Pancreas (tissue), 10 donors: Measurements from ENCODE around the gene ARV1. TPM values are rescaled to one million over a fixed set of nuclear protein-coding genes. Genes with fewer than 3 reads are reported as not detected.
"Not testable (repeated sequence)": the region's sequence is repeated elsewhere in the genome, so short reads cannot be mapped to it uniquely, and the experiment has no call there.

ENCODE experiments used
- ATAC-seq, 4 donors: fragments of 200-7000 bp; cut with Tn5 transposase; one replicate each; pipeline versions ENCODE4 v1.8.0 to v1.9.1; 2020; ENCODE audit warnings: mild to moderate bottlenecking in 4 of 4, moderate library complexity in 4 of 4
- DNase-seq, 6 donors: peaks; one replicate each; pipeline ENCODE4 v3.0.0-alpha.2; 2020
- FAIRE-seq: peaks from 2 replicates; lab custom pipeline; 2012; peaks lifted over from hg19 to GRCh38; lab: Jason Lieb, UNC
- H3K27ac ChIP-seq, 4 donors: fragments of 200-600 bp; sonication (generic); 1 replicate in 3 of 4; 2 replicates in 1 of 4; pipeline versions ENCODE4 v1.5.0 to v1.8.0; 2020
- H3K27me3 ChIP-seq, 4 donors: fragments of 200-600 bp; one replicate each; pipeline ENCODE4 v1.8.0; 2021
- H3K36me3 ChIP-seq, 3 donors: fragments of 200-600 bp; sonication (generic) in 1 of 3; one replicate each; pipeline versions ENCODE4 v1.5.0 to v1.8.0; 2020 to 2021
- H3K4me1 ChIP-seq, 3 donors: fragments of 200-600 bp; one replicate each; pipeline ENCODE4 v1.8.0; 2021
- H3K4me3 ChIP-seq, 4 donors: fragments of 200-600 bp; sonication (generic) in 2 of 4; one replicate each; pipeline versions ENCODE4 v1.5.0 to v1.8.0; 2020 to 2021
- H3K9me3 ChIP-seq, 4 donors: fragments of 200-600 bp; one replicate each; pipeline ENCODE4 v1.8.0; 2021
- CTCF ChIP-seq, 4 donors: fragments of 200-600 bp; sonication (generic) in 3 of 4; IDR thresholded peaks; one replicate each; pipeline versions ENCODE4 v1.5.0 to v1.8.0; 2021; ENCODE audit warnings: antibody characterized with exemption in 4 of 4
- WGBS, 2 donors: extraction: QIAGEN DNeasy Blood & Tissue Kit; methylation state at CpG; one replicate each; pipeline ENCODE4 v1.1.7; 2013; 5-methylcytosine and 5-hydroxymethylcytosine counted together
- intact Hi-C, 3 donors: fragments of 100-400 bp; cut with DNase I; formaldehyde crosslinking; loops; one replicate each; pipeline versions ENCODE4 v1.11.1 to v1.14.2; 2022
- polyA plus RNA-seq, 2 donors: library from polyadenylated mRNA; stranded (reverse); fragments of 200-250 nt; gene quantifications; one replicate each; pipeline ENCODE4 v1.2.3, GENCODE V29; 2013
- total RNA-seq, 6 donors: library from RNA; stranded (reverse); fragmentation: NEBNext Ultra II Directional in 4 of 6; extraction: Animal tissue kit (Norgen Biotek cat#: 25700) in 4 of 6; gene quantifications; one replicate each; pipeline versions ENCODE4 v1.2.1 to v1.2.4, GENCODE V29; 2021 to 2023
- donor health status: healthy with polysubstance abuse.
- donor health status: DM: no; HTN: no; CAD: no; lungs with moderate emphysema.
- donor health status: DM: no; HTN: no; CAD: no.
- donor health status: control.
- donor health status: control.
- donor health status: Bipolar disorder and iron deficiency.
- donor health status: DM: yes; HTN: yes; CAD: no.
- donor health status: DM: no; HTN: no; CAD: no.
- donor health status: DM: no; HTN: no; CAD: no.
- donor health status: DM: yes; HTN: yes; CAD: no.

The ARV1 gene
- total and polyA plus RNA-seq, 8 donors, result 7.4 to 20.1 (median 9.0) TPM

- FAIRE-seq (no peak), ATAC-seq (no peak), DNase-seq (no peak)
- WGBS, 2 donors, result 94 to 97% methylated on average over 1 of the region's 1 CpG
- no peak for TF ChIP-seq CTCF (IDR thresholded peaks at IDR 0.05)
- Histone ChIP-seq H3K27ac (no peak overlapping the region), H3K36me3 (no peaks in the 10 kb centered on the region), H3K4me1 (no peaks in the 10 kb centered on the region), H3K9me3 (no peaks in the 10 kb centered on the region), H3K4me3 (no peak overlapping the region), H3K27me3 (no peaks in the 10 kb centered on the region)
- intact Hi-C loops, result no loop called here
Observed at GRCh38 chr1:231044588-231044987, 65.7 kb downstream of the ARV1 start.

GRCh38 chr1:231045286-231045685 lies 66.4 kb downstream of the ARV1 start:
- no peak for DNase-seq
- intact Hi-C loops, result no loop called here
- H3K36me3 ChIP-seq, result no peaks in the 10 kb centered on the region
- ATAC-seq, result no peak
- no peaks in the 10 kb centered on the region for H3K27me3 ChIP-seq
- no peaks in the 10 kb centered on the region for H3K4me1 ChIP-seq
- H3K9me3 ChIP-seq, result no peaks in the 10 kb centered on the region
- no peak for FAIRE-seq
- no peak overlapping the region for H3K4me3 ChIP-seq
- no peak overlapping the region for H3K27ac ChIP-seq
- no peak for TF ChIP-seq CTCF (IDR thresholded peaks at IDR 0.05)

GRCh38 chr1:231045921-231046729 lies 67.2 kb downstream of the ARV1 start:
- H3K36me3 ChIP-seq, H3K9me3 ChIP-seq, H3K4me3 ChIP-seq, H3K27me3 ChIP-seq, DNase-seq, H3K4me1 ChIP-seq, FAIRE-seq, intact Hi-C loops, ATAC-seq, H3K27ac ChIP-seq: not testable (repeated sequence)
- 80 to 85% methylated on average over 10 of the region's 10 CpGs for WGBS, 2 donors

GRCh38 chr1:231046730-231047395 lies 68.0 kb downstream of the ARV1 start:
- H3K9me3 ChIP-seq, result no peaks in the 10 kb centered on the region
- 73 to 80% methylated on average over 2 of the region's 2 CpGs for WGBS, 2 donors
- no peak for TF ChIP-seq CTCF (IDR thresholded peaks at IDR 0.05)
- ATAC-seq (no peak), DNase-seq (no peak), FAIRE-seq (no peak)
- no peaks in the 10 kb centered on the region for H3K27me3 ChIP-seq
- H3K4me1 ChIP-seq, result no peaks in the 10 kb centered on the region
- H3K36me3 ChIP-seq, result no peaks in the 10 kb centered on the region
- intact Hi-C loops, result no loop called here
- no peak overlapping the region for H3K27ac ChIP-seq
- no peak overlapping the region for H3K4me3 ChIP-seq

GRCh38 chr1:231047529-231047928 lies 68.6 kb downstream of the ARV1 start:
- H3K4me1 ChIP-seq, intact Hi-C loops, H3K4me3 ChIP-seq, DNase-seq, H3K27me3 ChIP-seq, H3K9me3 ChIP-seq, H3K36me3 ChIP-seq, FAIRE-seq, ATAC-seq, H3K27ac ChIP-seq: not testable (repeated sequence)

GRCh38 chr1:231048419-231048818 lies 69.5 kb downstream of the ARV1 start:
- H3K27ac ChIP-seq, ATAC-seq, H3K9me3 ChIP-seq, H3K4me3 ChIP-seq, DNase-seq, intact Hi-C loops, H3K36me3 ChIP-seq, H3K27me3 ChIP-seq, FAIRE-seq, H3K4me1 ChIP-seq: not testable (repeated sequence)
- WGBS, 2 donors, result 70% methylated on average over 9 of the region's 9 CpGs
